H1 (cell line): ENCODE results near the gene LIN28B. TPM values are rescaled to one million over a fixed set of nuclear protein-coding genes. Genes with fewer than 3 reads are reported as not detected.
"Not testable (repeated sequence)": the region's sequence is repeated elsewhere in the genome, so short reads cannot be mapped to it uniquely, and the experiment has no call there.

Experiments
- CTCF ChIA-PET: fragments of 300-600 bp; sonication (Branson Sonifier 250); formaldehyde crosslinking; loops from one replicate; lab custom pipeline; 2021; ENCODE audit not compliant: partially characterized antibody; lab: Charles Lee
- POLR2A ChIA-PET: fragments of 300-600 bp; sonication (Branson Sonifier 250); formaldehyde crosslinking; loops from one replicate; lab custom pipeline; 2021; ENCODE audit warnings: inconsistent platforms; ENCODE audit not compliant: partially characterized antibody; lab: Charles Lee
- DNase-seq, 2 experiments: peaks; one replicate each; pipeline versions ENCODE4 v3.0.0 to v3.0.0-alpha.2; 2010 to 2022; ENCODE audit warnings: low spot score in 2 of 2, low read depth in 1 of 2, mixed read lengths in 1 of 2
- FAIRE-seq: peaks from 2 replicates; lab custom pipeline; 2011; peaks lifted over from hg19 to GRCh38; lab: Jason Lieb, UNC
- H2AFZ ChIP-seq: 2 replicates; pipeline ENCODE4 v1.8.1; 2012; ENCODE audit warnings: low read length, inconsistent platforms
- H2AK5ac ChIP-seq: 2 replicates; pipeline ENCODE4 v1.6.1; 2013; ENCODE audit warnings: low read depth, low read length
- H2BK120ac ChIP-seq: replicated peaks from 2 replicates; pipeline ENCODE3; 2013; ENCODE audit warnings: low read depth, low read length, inconsistent platforms
- H2BK12ac ChIP-seq: 2 replicates; pipeline ENCODE4 v1.6.1; 2013; ENCODE audit warnings: low read depth, low read length
- H2BK15ac ChIP-seq: 2 replicates; pipeline ENCODE4 v1.6.1; 2013; ENCODE audit warnings: low read length
- H2BK20ac ChIP-seq: 2 replicates; pipeline ENCODE4 v1.6.1; 2013; ENCODE audit warnings: low read length
- H2BK5ac ChIP-seq: 2 replicates; pipeline ENCODE4 v1.6.1; 2013; ENCODE audit warnings: low read depth, low read length
- H3K14ac ChIP-seq: 2 replicates; pipeline ENCODE4 v1.6.1; 2013; ENCODE audit warnings: inconsistent platforms; ENCODE audit not compliant: insufficient read length
- H3K18ac ChIP-seq: 2 replicates; pipeline ENCODE4 v1.6.1; 2013; ENCODE audit warnings: low read length; ENCODE audit errors: extremely low read depth
- H3K23ac ChIP-seq: 2 replicates; pipeline ENCODE4 v1.6.1; 2013; ENCODE audit warnings: inconsistent platforms; ENCODE audit not compliant: insufficient read length
- H3K23me2 ChIP-seq: 2 replicates; pipeline ENCODE4 v1.6.1; 2013; ENCODE audit warnings: low read depth, low read length
- H3K27ac ChIP-seq: 2 replicates; pipeline ENCODE4 v1.6.1; 2011; ENCODE audit warnings: low read depth, low read length, inconsistent platforms
- H3K27me3 ChIP-seq, 4 experiments: replicated peaks in 1 of 4; 1 replicate in 1 of 4; 2 replicates in 3 of 4; pipeline versions ENCODE4 v1.6.1 to v1.8.1; 2011 to 2013; ENCODE audit warnings: low read length in 3 of 4, mild to moderate bottlenecking in 3 of 4, inconsistent platforms in 2 of 4, mixed read lengths in 2 of 4, moderate library complexity in 1 of 4; ENCODE audit not compliant: control insufficient read depth in 3 of 4, insufficient read depth in 3 of 4; ENCODE audit errors: extremely low read depth in 1 of 4
- H3K36me3 ChIP-seq, 4 experiments: 2 replicates each; pipeline versions ENCODE4 v1.6.1 to v1.8.1; 2011 to 2013; ENCODE audit warnings: mild to moderate bottlenecking in 4 of 4, low read length in 3 of 4, moderate library complexity in 2 of 4, control low read depth in 1 of 4, inconsistent platforms in 1 of 4; ENCODE audit not compliant: insufficient read depth in 4 of 4, control insufficient read depth in 2 of 4
- H3K4ac ChIP-seq: replicated peaks from 2 replicates; pipeline ENCODE3; 2013; ENCODE audit warnings: low read length, low read depth, mixed read lengths, inconsistent platforms; ENCODE audit not compliant: insufficient read length
- H3K4me1 ChIP-seq, 4 experiments: replicated peaks in 1 of 4; 1 replicate in 1 of 4; 2 replicates in 3 of 4; pipeline versions ENCODE4 v1.6.1 to v1.8.1; 2011 to 2013; ENCODE audit warnings: low read length in 3 of 4, inconsistent platforms in 2 of 4, mixed read lengths in 1 of 4; ENCODE audit not compliant: insufficient read depth in 4 of 4, control insufficient read depth in 3 of 4
- H3K4me2 ChIP-seq, 2 experiments: 2 replicates each; pipeline versions ENCODE4 v1.6.1 to v1.8.1; 2011 to 2013; ENCODE audit warnings: low read depth in 2 of 2, low read length in 2 of 2, control low read depth in 1 of 2, inconsistent platforms in 1 of 2, mild to moderate bottlenecking in 1 of 2; ENCODE audit not compliant: insufficient read depth in 1 of 2
- H3K4me3 ChIP-seq, 4 experiments: fragments of 200-600, 300-600 bp in 1 of 4; sonication (generic), shearing (Covaris generic), sonication (Bioruptor Twin) in 1 of 4; 2 replicates each; pipeline versions ENCODE4 v1.5.1 to v1.8.1; 2011 to 2016; ENCODE audit warnings: low read length in 4 of 4, low read depth in 3 of 4, control low read depth in 2 of 4, inconsistent platforms in 2 of 4, mild to moderate bottlenecking in 2 of 4, mixed read lengths in 1 of 4, moderate library complexity in 1 of 4; ENCODE audit not compliant: insufficient read depth in 2 of 4; ENCODE audit errors: extremely low read depth in 1 of 4
- H3K56ac ChIP-seq: replicated peaks from 2 replicates; pipeline ENCODE3; 2013; ENCODE audit warnings: low read depth, mild to moderate bottlenecking, mixed read lengths, low read length, inconsistent platforms; ENCODE audit not compliant: insufficient read length
- H3K79me1 ChIP-seq: 2 replicates; pipeline ENCODE4 v1.6.1; 2013; ENCODE audit warnings: low read depth, low read length, control low read depth
- H3K79me2 ChIP-seq, 2 experiments: 2 replicates each; pipeline versions ENCODE4 v1.6.1 to v1.8.1; 2012 to 2013; ENCODE audit warnings: low read length in 2 of 2, mild to moderate bottlenecking in 2 of 2, inconsistent platforms in 1 of 2; ENCODE audit not compliant: insufficient read depth in 2 of 2, control insufficient read depth in 1 of 2
- H3K9ac ChIP-seq, 4 experiments: replicated peaks in 1 of 4; 1 replicate in 1 of 4; 2 replicates in 3 of 4; pipeline versions ENCODE4 v1.6.1 to v1.8.1; 2011 to 2013; ENCODE audit warnings: low read depth in 3 of 4, low read length in 3 of 4, control low read depth in 2 of 4, mild to moderate bottlenecking in 2 of 4, moderate library complexity in 2 of 4, inconsistent platforms in 1 of 4; ENCODE audit errors: extremely low read depth in 1 of 4
- H3K9me3 ChIP-seq, 2 experiments: 2 replicates each; pipeline versions ENCODE4 v1.6.1 to v1.8.1; 2012 to 2013; ENCODE audit warnings: mild to moderate bottlenecking in 2 of 2, moderate library complexity in 2 of 2, control low read depth in 1 of 2, inconsistent platforms in 1 of 2, low read depth in 1 of 2, low read length in 1 of 2, mixed read lengths in 1 of 2; ENCODE audit not compliant: insufficient read depth in 2 of 2
- H4K20me1 ChIP-seq, 2 experiments: replicated peaks in 1 of 2; 2 replicates each; pipeline versions ENCODE3 to v1.8.1; 2011 to 2013; ENCODE audit warnings: inconsistent platforms in 2 of 2, low read length in 2 of 2, mild to moderate bottlenecking in 1 of 2; ENCODE audit not compliant: insufficient read depth in 2 of 2, control insufficient read depth in 1 of 2
- H4K5ac ChIP-seq: 2 replicates; pipeline ENCODE4 v1.6.1; 2013; ENCODE audit warnings: low read length, low read depth, mixed read lengths, inconsistent platforms; ENCODE audit not compliant: insufficient read length
- H4K8ac ChIP-seq: 2 replicates; pipeline ENCODE4 v1.8.0; 2013; ENCODE audit warnings: mild to moderate bottlenecking, moderate library complexity, low read length, inconsistent platforms; ENCODE audit not compliant: insufficient read depth; ENCODE audit errors: extremely low read depth
- H4K91ac ChIP-seq: replicated peaks from 2 replicates; pipeline ENCODE3; 2013; ENCODE audit warnings: low read length, mixed read lengths, inconsistent platforms; ENCODE audit not compliant: insufficient read length
- KDM1A ChIP-seq: fragments of 200-600, 300-600 bp; sonication (generic); IDR thresholded peaks from 2 replicates; pipeline ENCODE4 v1.7.1; 2016; ENCODE audit warnings: mild to moderate bottlenecking, low read length, borderline replicate concordance
- MAFK ChIP-seq: IDR thresholded peaks from 2 replicates; pipeline ENCODE4 v1.6.1; 2012; ENCODE audit warnings: low read depth, mild to moderate bottlenecking, improper control_type of control experiment, low read length
- SAP30 ChIP-seq: fragments of 300-600 bp; sonication (generic); IDR thresholded peaks from 2 replicates; pipeline ENCODE4 v1.7.1; 2012; ENCODE audit warnings: low read length, moderate library complexity, mild to moderate bottlenecking, inconsistent platforms; ENCODE audit not compliant: insufficient read depth, insufficient replicate concordance
- WGBS, 2 experiments: shearing (Covaris generic) in 1 of 2; methylation state at CpG; one replicate each; pipeline versions ENCODE4 v1.1.6 to v1.1.7; 2013 to 2015; ENCODE audit warnings: low lambda C conversion rate in 2 of 2, mixed read lengths in 2 of 2, inconsistent platforms in 1 of 2, low coverage in 1 of 2, missing lambda C conversion rate in 1 of 2; ENCODE audit not compliant: insufficient replicate concordance in 2 of 2, insufficient coverage in 1 of 2, insufficient read length in 1 of 2; ENCODE audit errors: extremely low coverage in 1 of 2, missing lambda C conversion rate in 1 of 2; 5-methylcytosine and 5-hydroxymethylcytosine counted together
- polyA plus RNA-seq, 7 experiments: library from polyadenylated mRNA; depleted of rRNA in 3 of 7; stranded (reverse) in 5 of 7; unstranded in 2 of 7; fragments of >200 nt in 5 of 7; fragments of 200-250 nt in 2 of 7; gene quantifications; 1 replicate in 5 of 7; 2 replicates in 1 of 7; 4 replicates in 1 of 7; pipeline versions ENCODE4 v1.2.1 to v1.2.3, GENCODE V29; 2011 to 2013; ENCODE audit warnings: missing spikeins in 2 of 7, mixed read lengths in 2 of 7
- total RNA-seq: library from RNA; stranded (reverse); fragmentation: NEBNext Ultra II Directional; extraction: Animal tissue kit (Norgen Biotek cat#: 25700); gene quantifications from 2 replicates; pipeline ENCODE4 v1.2.1, GENCODE V29; 2021

The LIN28B gene
- total and polyA plus RNA-seq, 2 of the 8 experiments (the other 6 are each of a cell fraction or from before 2014, with no cell fraction given), result 27.4 to 94.7 TPM

DNA sequence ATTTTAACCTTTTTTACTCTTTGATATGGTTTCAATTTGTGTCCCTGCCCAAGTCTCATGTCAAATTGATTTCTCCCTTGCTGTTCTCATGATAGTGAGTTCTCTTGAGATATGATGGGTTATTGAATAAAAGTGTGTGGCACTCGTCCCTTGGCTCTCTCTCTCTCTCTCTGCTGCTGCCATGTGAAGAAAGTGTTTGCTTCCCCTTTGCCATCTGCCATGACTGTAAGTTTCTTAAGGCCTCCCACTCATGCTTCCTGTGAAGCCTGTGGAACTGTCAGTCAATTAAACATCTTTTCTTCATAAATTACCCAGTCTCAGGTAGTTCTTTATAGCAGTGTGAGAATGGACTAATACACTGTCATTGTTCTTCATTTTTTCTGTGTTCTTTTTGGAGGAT, 48.5 kb downstream of the LIN28B start (continued):
- TF ChIP-seq MAFK (no peak), KDM1A (no peak), SAP30 (no peak)

- H3K4me2 ChIP-seq, H2BK15ac ChIP-seq, H3K27me3 ChIP-seq, H4K8ac ChIP-seq, H3K18ac ChIP-seq, H4K91ac ChIP-seq, H3K79me1 ChIP-seq, FAIRE-seq, H3K36me3 ChIP-seq, H2BK5ac ChIP-seq, H3K4me3 ChIP-seq, H4K20me1 ChIP-seq, H3K9me3 ChIP-seq, H4K5ac ChIP-seq, H3K23me2 ChIP-seq, H3K9ac ChIP-seq, H3K4me1 ChIP-seq, H3K4ac ChIP-seq, H2BK20ac ChIP-seq, H2AFZ ChIP-seq, DNase-seq, H3K23ac ChIP-seq, CTCF ChIA-PET, H2AK5ac ChIP-seq, H3K27ac ChIP-seq, H2BK120ac ChIP-seq, H2BK12ac ChIP-seq, H3K56ac ChIP-seq, H3K14ac ChIP-seq: not testable (repeated sequence)
- POLR2A ChIA-PET, result interaction anchor here (1.2 to 1.8 kb wide), 5 partner anchors 9 to 58 kb away, joined by 3 to 5 read pairs (median 4); no protein-coding TSS in a partner anchor
- H3K79me2 ChIP-seq, result peaks cover 0 to 87% of the 10 kb centered on the region in 2 experiments; a peak in 3 of 4 replicates
- 84% methylated on average over 4 of the region's 4 CpGs; no CpG with 5 or more reads in 1 of the 2 experiments for WGBS, 2 experiments
Measured at GRCh38 chr6:105013459-105013858, 56.6 kb downstream of the LIN28B start.
